Mononuclear cell (primary cell): Measurements from ENCODE around the gene ANKRD12. TPM values are rescaled to one million over a fixed set of nuclear protein-coding genes. Genes with fewer than 3 reads are reported as not detected.
"Not testable (repeated sequence)": the region's sequence is repeated elsewhere in the genome, so short reads cannot be mapped to it uniquely, and the experiment has no call there.

ENCODE experiments used
- H3K27me3 ChIP-seq: 2 replicates; pipeline ENCODE4 v1.6.0; 2011; ENCODE audit warnings: low read length, control low read depth; ENCODE audit not compliant: insufficient read depth
- H3K4me1 ChIP-seq: 2 replicates; pipeline ENCODE4 v1.5.1; 2011; ENCODE audit warnings: mild to moderate bottlenecking, low read length, control low read depth; ENCODE audit not compliant: insufficient read depth
- H3K4me3 ChIP-seq: 2 replicates; pipeline ENCODE4 v1.5.1; 2011; ENCODE audit warnings: mild to moderate bottlenecking, low read length, moderate library complexity
- H3K9me3 ChIP-seq: 2 replicates; pipeline ENCODE4 v1.5.1; 2011; ENCODE audit warnings: low read depth, mild to moderate bottlenecking, control low read depth, low read length
- total RNA-seq: library from RNA; depleted of rRNA; stranded (reverse); fragments of >200 nt; gene quantifications from one replicate; pipeline ENCODE4 v1.2.3, GENCODE V29; 2012

The ANKRD12 gene
- total RNA-seq, 1 donor: 287 TPM

GRCh38 chr18:9147440-9148202, 11.0 kb downstream of the ANKRD12 start:
- Histone ChIP-seq H3K27me3 (no peaks in the 10 kb centered on the region), H3K9me3 (no peaks in the 10 kb centered on the region), H3K4me1 (peaks cover 65% of the 10 kb centered on the region), H3K4me3 (no peak overlapping the region)

- H3K4me3 ChIP-seq: no peak overlapping the region
- H3K4me1 ChIP-seq: peaks cover 68% of the 10 kb centered on the region
- H3K27me3 ChIP-seq: no peaks in the 10 kb centered on the region
- H3K9me3 ChIP-seq: no peaks in the 10 kb centered on the region
Observed at GRCh38 chr18:9148203-9148552, 11.6 kb downstream of the ANKRD12 start.

GRCh38 chr18:9150121-9150520, 13.5 kb downstream of the ANKRD12 start:
- H3K9me3 ChIP-seq: no peaks in the 10 kb centered on the region
- no peaks in the 10 kb centered on the region for H3K27me3 ChIP-seq
- H3K4me3 ChIP-seq: no peak overlapping the region
- H3K4me1 ChIP-seq: peaks cover 67% of the 10 kb centered on the region

GRCh38 chr18:9153256-9153655, 16.7 kb downstream of the ANKRD12 start:
- Histone ChIP-seq H3K9me3 (no peaks in the 10 kb centered on the region), H3K27me3 (no peaks in the 10 kb centered on the region), H3K4me3 (no peak overlapping the region), H3K4me1 (peaks cover 46% of the 10 kb centered on the region)

- no peaks in the 10 kb centered on the region for H3K27me3 ChIP-seq
- no peak overlapping the region for H3K4me3 ChIP-seq
- H3K9me3 ChIP-seq: no peaks in the 10 kb centered on the region
- peaks cover 37% of the 10 kb centered on the region for H3K4me1 ChIP-seq
Observed at GRCh38 chr18:9156604-9157249, 20.1 kb downstream of the ANKRD12 start.

- Histone ChIP-seq H3K27me3 (no peaks in the 10 kb centered on the region), H3K4me1 (peaks cover 28% of the 10 kb centered on the region), H3K4me3 (no peak overlapping the region), H3K9me3 (no peaks in the 10 kb centered on the region)
Observed at GRCh38 chr18:9157806-9158205, 21.2 kb downstream of the ANKRD12 start.

GRCh38 chr18:9160014-9160413, 23.4 kb downstream of the ANKRD12 start:
- Histone ChIP-seq H3K9me3 (peaks cover 15% of the 10 kb centered on the region), H3K4me1 (peaks cover 14% of the 10 kb centered on the region), H3K27me3 (no peaks in the 10 kb centered on the region), H3K4me3 (no peak overlapping the region)

- H3K27me3 ChIP-seq, H3K4me3 ChIP-seq: not testable (repeated sequence)
- peaks cover 14% of the 10 kb centered on the region for H3K4me1 ChIP-seq
- peaks cover 16% of the 10 kb centered on the region for H3K9me3 ChIP-seq
Observed at GRCh38 chr18:9162663-9163062, 26.1 kb downstream of the ANKRD12 start.

- peaks cover 10% of the 10 kb centered on the region for H3K4me1 ChIP-seq
- peaks cover 16% of the 10 kb centered on the region for H3K9me3 ChIP-seq
- H3K27me3 ChIP-seq, H3K4me3 ChIP-seq: not testable (repeated sequence)
Observed at GRCh38 chr18:9164149-9164548, 27.6 kb downstream of the ANKRD12 start.

GRCh38 chr18:9165883-9166282, 29.3 kb downstream of the ANKRD12 start:
- not testable (repeated sequence) for H3K4me1 ChIP-seq, H3K4me3 ChIP-seq, H3K27me3 ChIP-seq
- peaks cover 16% of the 10 kb centered on the region for H3K9me3 ChIP-seq

GRCh38 chr18:9169515-9169914, 32.9 kb downstream of the ANKRD12 start:
- not testable (repeated sequence) for H3K9me3 ChIP-seq, H3K27me3 ChIP-seq, H3K4me3 ChIP-seq
- peaks cover 30% of the 10 kb centered on the region for H3K4me1 ChIP-seq

GRCh38 chr18:9171919-9172318, 35.3 kb downstream of the ANKRD12 start:
- H3K9me3 ChIP-seq: not testable (repeated sequence)
- peaks cover 42% of the 10 kb centered on the region for H3K4me1 ChIP-seq

GRCh38 chr18:9172506-9173127, 36.0 kb downstream of the ANKRD12 start:
- Histone ChIP-seq H3K27me3 (no peaks in the 10 kb centered on the region), H3K9me3 (no peaks in the 10 kb centered on the region), H3K4me1 (peaks cover 45% of the 10 kb centered on the region), H3K4me3 (no peak overlapping the region)

More at GRCh38 chr18:9171919-9172318, 35.3 kb downstream of the ANKRD12 start:
- H3K27me3 ChIP-seq, H3K4me3 ChIP-seq: not testable (repeated sequence)

GRCh38 chr18:9173770-9174233, 37.2 kb downstream of the ANKRD12 start:
- Histone ChIP-seq H3K4me1 (peaks cover 45% of the 10 kb centered on the region), H3K9me3 (no peaks in the 10 kb centered on the region), H3K27me3 (no peaks in the 10 kb centered on the region), H3K4me3 (no peak overlapping the region)

- H3K9me3 ChIP-seq: no peaks in the 10 kb centered on the region
- H3K4me1 ChIP-seq: peaks cover 45% of the 10 kb centered on the region
- H3K27me3 ChIP-seq: no peaks in the 10 kb centered on the region
- no peak overlapping the region for H3K4me3 ChIP-seq
Observed at GRCh38 chr18:9174302-9174701, 37.7 kb downstream of the ANKRD12 start.
